Activated CD4-positive, alpha-beta memory T cell treated with anti-CD3 and anti-CD28 coated beads for 36 hours (primary cell): ENCODE results near the gene CLEC2D. TPM values are rescaled to one million over a fixed set of nuclear protein-coding genes. Genes with fewer than 3 reads are reported as not detected.
A peak's percentile ranks its signal among the peaks of the same experiment; 100 is the strongest.
"Not testable (repeated sequence)": the region's sequence is repeated elsewhere in the genome, so short reads cannot be mapped to it uniquely, and the experiment has no call there.

Experiments
- CTCF ChIA-PET: fragments of 350-600 bp; sonication (Branson Sonifier 250); formaldehyde crosslinking; loops from one replicate; lab custom pipeline; 2021; ENCODE audit warnings: antibody characterized with exemption, inconsistent platforms; lab: Charles Lee
- POLR2A ChIA-PET: fragments of 350-600 bp; sonication (Branson Sonifier 250); formaldehyde crosslinking; loops from one replicate; lab custom pipeline; 2021; ENCODE audit warnings: antibody characterized with exemption; lab: Charles Lee
- DNase-seq: peaks from one replicate; pipeline ENCODE4 v3.0.0-alpha.2; 2020
- H3K27ac Mint-ChIP-seq: one replicate; pipeline ENCODE4 v1.8.0; 2021; ENCODE audit warnings: mixed read lengths
- H3K27me3 Mint-ChIP-seq: one replicate; pipeline ENCODE4 v1.8.0; 2021; ENCODE audit warnings: mixed read lengths
- H3K36me3 Mint-ChIP-seq: one replicate; pipeline ENCODE4 v1.8.0; 2021; ENCODE audit warnings: mixed read lengths
- H3K4me1 Mint-ChIP-seq: one replicate; pipeline ENCODE4 v1.8.0; 2021; ENCODE audit warnings: low read depth, mixed read lengths
- H3K4me3 Mint-ChIP-seq: one replicate; pipeline ENCODE4 v1.8.0; 2021; ENCODE audit warnings: mild to moderate bottlenecking, mixed read lengths
- H3K9me3 Mint-ChIP-seq: one replicate; pipeline ENCODE4 v1.8.0; 2021; ENCODE audit warnings: mixed read lengths
- intact Hi-C: fragments of 100-400 bp; cut with micrococcal nuclease; formaldehyde crosslinking; loops from one replicate; pipeline ENCODE4 v1.15.1; 2023
- total RNA-seq, 2 experiments: library from RNA; stranded (reverse); gene quantifications; one replicate each; pipeline ENCODE4 v1.2.3, GENCODE V29; 2021

The CLEC2D gene
- total RNA-seq, 2 experiments from 2014 or later: 191 to 199 TPM

DNA sequence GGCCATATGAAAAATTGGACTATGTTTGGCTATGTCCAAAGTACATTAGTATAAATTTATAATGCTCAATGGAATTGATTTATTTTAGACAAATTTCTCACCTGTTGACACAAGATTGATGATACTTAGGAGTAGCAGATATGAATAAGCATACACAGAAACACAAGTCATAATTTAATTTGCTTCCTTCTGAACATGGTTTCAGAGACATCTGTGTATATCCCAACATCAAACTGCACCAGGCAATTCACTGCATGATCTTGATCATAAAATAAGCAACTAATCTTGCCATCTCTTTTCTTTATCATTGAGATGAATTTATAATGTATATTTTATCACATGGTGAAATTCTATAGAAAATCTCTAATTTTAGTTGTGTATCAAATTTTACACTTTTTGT lies 59.6 kb downstream of the CLEC2D start:
- H3K27ac Mint-ChIP-seq: no peak overlapping the region
- no peak for DNase-seq
- peaks cover 7% of the 10 kb centered on the region for H3K36me3 Mint-ChIP-seq
- intact Hi-C loops: no loop called here
- POLR2A ChIA-PET: interaction anchor here (0.6 to 3.1 kb wide), 5 partner anchors 12 to 81 kb away, joined by 3 to 13 read pairs (median 6); partner anchors contain the start of gene CLEC2D
- H3K4me3 Mint-ChIP-seq: no peak overlapping the region
- H3K9me3 Mint-ChIP-seq: no peaks in the 10 kb centered on the region
- peaks cover 35% of the 10 kb centered on the region for H3K4me1 Mint-ChIP-seq
- CTCF ChIA-PET: interaction anchor here (0.6 to 1.3 kb wide), 4 partner anchors 21 to 177 kb away, joined by 3 to 8 read pairs (median 4); no protein-coding TSS in a partner anchor
- no peaks in the 10 kb centered on the region for H3K27me3 Mint-ChIP-seq

GRCh38 chr12:9730011-9730410 lies 60.5 kb downstream of the CLEC2D start:
- CTCF ChIA-PET: interaction anchor here (1.0 to 4.8 kb wide), 7 partner anchors 12 to 398 kb away, joined by 3 to 45 read pairs (median 4); no protein-coding TSS in a partner anchor
- H3K27ac Mint-ChIP-seq: peak overlapping the region; percentile 45
- H3K4me3 Mint-ChIP-seq: peak overlapping the region; percentile 32
- POLR2A ChIA-PET: interaction anchor here (0.8 to 3.1 kb wide), 6 partner anchors 11 to 82 kb away, joined by 3 to 13 read pairs (median 6); partner anchors contain the start of gene CLEC2D
- H3K9me3 Mint-ChIP-seq: no peaks in the 10 kb centered on the region
- DNase-seq: no peak
- intact Hi-C loops: loop anchor here (10.0 kb wide), 1 partner anchor 365 kb away; no protein-coding TSS in a partner anchor
- H3K27me3 Mint-ChIP-seq: no peaks in the 10 kb centered on the region
- peaks cover 35% of the 10 kb centered on the region for H3K4me1 Mint-ChIP-seq
- H3K36me3 Mint-ChIP-seq: peaks cover 7% of the 10 kb centered on the region

DNA sequence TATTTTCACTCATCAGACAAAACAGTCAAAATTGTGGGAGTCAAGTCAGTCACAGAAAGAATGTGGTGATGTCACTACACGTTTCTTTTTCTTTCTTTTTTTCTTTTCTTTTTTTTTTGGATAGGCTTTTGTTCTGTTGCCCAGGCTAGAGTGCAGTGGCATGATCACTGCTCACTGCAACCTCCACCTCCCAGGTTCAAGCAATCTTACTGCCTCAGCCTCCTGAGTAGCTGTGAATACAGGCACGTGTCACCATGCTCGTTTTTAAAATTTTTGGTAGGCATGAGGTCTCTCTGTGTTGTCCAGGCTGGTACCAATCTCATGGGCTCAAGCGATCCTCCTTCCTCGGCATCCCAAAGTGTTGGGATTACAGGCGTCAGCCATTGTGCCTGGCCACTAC lies 61.1 kb downstream of the CLEC2D start:
- H3K4me1 Mint-ChIP-seq: peaks cover 35% of the 10 kb centered on the region
- POLR2A ChIA-PET: interaction anchor here (1.6 to 3.1 kb wide), 4 partner anchors 11 to 83 kb away, joined by 5 to 13 read pairs (median 8); partner anchors contain the start of gene CLEC2D
- H3K27ac Mint-ChIP-seq: peak overlapping the region; percentile 93

DNA sequence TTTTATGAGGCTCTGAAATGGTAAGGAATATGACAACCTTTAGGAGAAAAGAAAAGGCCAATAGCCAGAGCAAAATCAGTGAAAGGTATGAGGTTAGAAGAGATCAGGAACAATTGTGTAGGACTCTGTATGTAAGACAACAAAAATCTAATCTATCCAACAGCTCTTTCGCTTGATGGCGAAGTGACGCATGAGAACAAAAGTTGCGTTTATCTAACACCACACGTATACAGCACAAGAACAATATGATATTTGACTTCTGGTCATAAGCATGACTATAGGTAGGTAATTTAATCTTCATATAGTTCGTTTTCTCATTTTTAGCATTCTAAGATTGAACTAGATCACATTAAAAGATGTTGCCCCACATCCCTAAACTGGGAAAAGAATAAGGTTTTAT lies 61.9 kb downstream of the CLEC2D start:
- H3K4me1 Mint-ChIP-seq: peaks cover 37% of the 10 kb centered on the region
- peak overlapping the region; percentile 93 for H3K27ac Mint-ChIP-seq
- intact Hi-C loops: loop anchor here (10.0 kb wide), 1 partner anchor 367 kb away; no protein-coding TSS in a partner anchor

More for the DNA sequence above, 61.1 kb downstream of the CLEC2D start:
- DNase-seq: no peak
- CTCF ChIA-PET: interaction anchor here (1.0 to 4.8 kb wide), 5 partner anchors 12 to 399 kb away, joined by 3 to 45 read pairs (median 4); no protein-coding TSS in a partner anchor
- H3K4me3 Mint-ChIP-seq: peak overlapping the region; percentile 70
- H3K9me3 Mint-ChIP-seq: no peaks in the 10 kb centered on the region
- peaks cover 7% of the 10 kb centered on the region for H3K36me3 Mint-ChIP-seq
- intact Hi-C loops: loop anchor here (10.0 kb wide), 1 partner anchor 366 kb away; no protein-coding TSS in a partner anchor
- no peaks in the 10 kb centered on the region for H3K27me3 Mint-ChIP-seq

DNA sequence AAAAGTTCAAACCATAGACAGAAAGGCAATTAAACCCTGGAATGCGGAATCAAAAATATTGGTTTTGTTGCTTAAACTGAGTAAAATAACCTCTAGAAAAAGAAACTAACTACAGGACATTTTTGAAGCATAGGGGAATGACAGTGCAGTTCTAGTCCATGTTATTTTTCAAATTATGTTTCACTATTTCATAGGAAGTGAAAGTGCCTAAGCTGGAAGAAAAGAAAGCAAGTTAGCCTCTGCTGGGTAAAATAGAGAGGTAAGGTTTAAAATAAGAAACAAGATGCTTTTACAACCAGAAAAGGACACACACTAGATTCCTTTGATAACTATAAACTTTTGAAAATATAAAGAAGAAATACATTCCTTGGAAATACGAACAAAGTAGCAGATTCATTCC lies 62.3 kb downstream of the CLEC2D start:
- no peaks in the 10 kb centered on the region for H3K9me3 Mint-ChIP-seq
- no peak for DNase-seq
- H3K27me3 Mint-ChIP-seq: no peaks in the 10 kb centered on the region
- ChIA-PET CTCF (interaction anchor here (1.0 to 4.8 kb wide), 3 partner anchors 11 to 66 kb away, joined by 4 to 45 read pairs (median 5); no protein-coding TSS in a partner anchor), POLR2A (interaction anchor here (1.0 to 3.1 kb wide), 5 partner anchors 9 to 84 kb away, joined by 4 to 12 read pairs (median 5); partner anchors contain the start of gene CD69)
- peak overlapping the region; percentile 70 for H3K4me3 Mint-ChIP-seq
- intact Hi-C loops: loop anchor here (2.0 to 10.0 kb wide), 4 partner anchors 29 to 367 kb away; partner anchors contain the start of gene CD69
- peak overlapping the region; percentile 93 for H3K27ac Mint-ChIP-seq
- H3K4me1 Mint-ChIP-seq: peaks cover 40% of the 10 kb centered on the region
- H3K36me3 Mint-ChIP-seq: peaks cover 7% of the 10 kb centered on the region

More for the DNA sequence above, 61.9 kb downstream of the CLEC2D start:
- Mint-ChIP-seq H3K9me3 (no peaks in the 10 kb centered on the region), H3K36me3 (peaks cover 7% of the 10 kb centered on the region), H3K4me3 (peak overlapping the region; percentile 70), H3K27me3 (no peaks in the 10 kb centered on the region)
- ChIA-PET CTCF (interaction anchor here (1.0 to 4.8 kb wide), 5 partner anchors 11 to 67 kb away, joined by 3 to 45 read pairs (median 4); no protein-coding TSS in a partner anchor), POLR2A (interaction anchor here (1.0 to 3.1 kb wide), 6 partner anchors 10 to 84 kb away, joined by 4 to 13 read pairs (median 5); partner anchors contain the start of genes CD69 and CLEC2D)
- DNase-seq: no peak

- Mint-ChIP-seq H3K4me1 (peaks cover 50% of the 10 kb centered on the region), H3K27me3 (no peaks in the 10 kb centered on the region), H3K4me3 (peak within 1 kb of the TSS; percentile 83), H3K27ac (peak within 1 kb of the TSS; percentile 93), H3K9me3 (no peaks in the 10 kb centered on the region), H3K36me3 (peaks cover 7% of the 10 kb centered on the region)
- ChIA-PET CTCF (interaction anchor here (0.6 to 4.8 kb wide), 5 partner anchors 9 to 628 kb away, joined by 4 to 45 read pairs (median 5); no protein-coding TSS in a partner anchor), POLR2A (interaction anchor here (0.6 to 1.4 kb wide), 3 partner anchors 8 to 59 kb away, joined by 3 to 4 read pairs (median 3); no protein-coding TSS in a partner anchor)
- intact Hi-C loops: loop anchor here (1.0 to 10.0 kb wide), 6 partner anchors 8 to 368 kb away; partner anchors contain the start of gene CD69
- no peak for DNase-seq
Observed at GRCh38 chr12:9732921-9733461, 63.5 kb downstream of the CLEC2D start, which contains the start of gene CLECL1. CLECL1 (minus strand) TSS chr12:9733097.

- Mint-ChIP-seq H3K4me3 (no peak overlapping the region), H3K9me3 (peaks cover 2% of the 10 kb centered on the region), H3K36me3 (peaks cover 14% of the 10 kb centered on the region), H3K27me3 (no peaks in the 10 kb centered on the region), H3K4me1 (peaks cover 66% of the 10 kb centered on the region), H3K27ac (no peak overlapping the region)
- no peak for DNase-seq
- CTCF ChIA-PET: interaction anchor here (1.3 to 2.5 kb wide), 2 partner anchors 15 to 27 kb away, joined by 4 to 10 read pairs; no protein-coding TSS in a partner anchor
- intact Hi-C loops: loop anchor here (10.0 kb wide), 1 partner anchor 371 kb away; no protein-coding TSS in a partner anchor
- POLR2A ChIA-PET: no interaction called here
Observed at GRCh38 chr12:9735601-9736000, 66.1 kb downstream of the CLEC2D start.

DNA sequence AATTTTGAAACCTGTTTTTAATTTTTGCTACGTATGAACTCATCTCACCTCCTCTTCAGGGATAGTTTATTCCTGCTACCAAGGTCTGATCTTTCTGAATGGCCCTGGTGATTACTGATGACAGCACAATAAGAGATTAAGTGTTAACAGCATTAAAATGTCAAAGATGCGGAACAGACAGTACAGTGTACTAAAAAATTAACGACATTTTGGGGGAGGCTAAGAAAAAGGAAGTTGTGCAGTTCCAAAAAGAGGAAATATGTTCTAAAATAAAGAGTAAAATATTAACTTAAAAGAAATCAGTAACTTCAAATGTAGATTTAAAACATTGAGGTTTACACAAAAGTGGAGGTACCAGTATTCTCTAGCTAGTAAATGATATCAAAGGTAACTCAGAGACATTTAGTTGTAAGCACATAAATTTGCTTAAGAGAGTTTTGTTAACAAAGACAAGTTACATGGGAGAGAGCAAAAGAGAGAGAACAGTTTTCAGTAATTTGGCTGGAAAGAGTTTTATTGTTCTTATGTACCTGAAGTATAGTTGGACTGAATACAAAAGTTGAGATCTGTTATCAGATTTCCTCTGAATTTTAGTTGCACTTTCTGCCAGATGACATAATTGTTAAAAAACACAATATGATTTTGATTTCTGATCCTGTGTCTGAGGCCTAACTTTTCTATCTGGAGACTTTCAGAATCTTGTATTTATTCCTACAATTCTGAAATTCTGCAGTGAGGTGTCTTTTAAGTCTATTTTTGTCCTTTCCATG lies 67.6 kb downstream of the CLEC2D start:
- Mint-ChIP-seq H3K36me3 (peaks cover 14% of the 10 kb centered on the region), H3K27me3 (no peaks in the 10 kb centered on the region), H3K9me3 (peaks cover 2% of the 10 kb centered on the region), H3K4me3 (no peak overlapping the region), H3K27ac (peak overlapping the region; percentile 52), H3K4me1 (peaks cover 63% of the 10 kb centered on the region)
- ChIA-PET CTCF (interaction anchor here (1.3 kb wide), 1 partner anchor 13 kb away, joined by 8 read pairs; no protein-coding TSS in a partner anchor), POLR2A (no interaction called here)
- intact Hi-C loops: loop anchor here (10.0 kb wide), 1 partner anchor 372 kb away; no protein-coding TSS in a partner anchor
- no peak for DNase-seq

DNA sequence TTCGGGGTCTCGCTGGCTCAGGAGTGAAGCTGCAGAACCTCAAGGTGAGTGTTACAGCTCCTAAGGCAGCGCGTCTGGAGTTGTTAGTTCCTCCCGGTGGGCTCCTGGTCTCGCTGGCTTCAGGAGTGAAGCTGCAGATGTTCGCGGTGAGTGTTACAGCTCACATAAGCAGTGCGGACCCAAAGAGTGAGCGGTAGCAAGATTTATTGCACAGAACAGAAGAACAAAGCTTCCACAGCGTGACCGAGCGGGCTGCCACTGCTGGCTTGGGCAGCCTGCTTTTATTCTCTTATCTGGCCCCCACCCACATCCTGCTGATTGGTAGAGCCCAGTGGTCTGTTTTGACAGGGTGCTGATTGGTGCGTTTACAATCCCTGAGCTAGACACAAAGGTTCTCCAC lies 69.4 kb downstream of the CLEC2D start:
- H3K9me3 Mint-ChIP-seq, DNase-seq, H3K27me3 Mint-ChIP-seq, CTCF ChIA-PET, H3K36me3 Mint-ChIP-seq: not testable (repeated sequence)
- POLR2A ChIA-PET: interaction anchor here (0.6 kb wide), 1 partner anchor 83 kb away, joined by 4 read pairs; no protein-coding TSS in a partner anchor
- peak overlapping the region; percentile 66 for H3K27ac Mint-ChIP-seq
- intact Hi-C loops: loop anchor here (10.0 kb wide), 1 partner anchor 374 kb away; no protein-coding TSS in a partner anchor
- peak overlapping the region; percentile 54 for H3K4me3 Mint-ChIP-seq
- H3K4me1 Mint-ChIP-seq: peaks cover 66% of the 10 kb centered on the region

DNA sequence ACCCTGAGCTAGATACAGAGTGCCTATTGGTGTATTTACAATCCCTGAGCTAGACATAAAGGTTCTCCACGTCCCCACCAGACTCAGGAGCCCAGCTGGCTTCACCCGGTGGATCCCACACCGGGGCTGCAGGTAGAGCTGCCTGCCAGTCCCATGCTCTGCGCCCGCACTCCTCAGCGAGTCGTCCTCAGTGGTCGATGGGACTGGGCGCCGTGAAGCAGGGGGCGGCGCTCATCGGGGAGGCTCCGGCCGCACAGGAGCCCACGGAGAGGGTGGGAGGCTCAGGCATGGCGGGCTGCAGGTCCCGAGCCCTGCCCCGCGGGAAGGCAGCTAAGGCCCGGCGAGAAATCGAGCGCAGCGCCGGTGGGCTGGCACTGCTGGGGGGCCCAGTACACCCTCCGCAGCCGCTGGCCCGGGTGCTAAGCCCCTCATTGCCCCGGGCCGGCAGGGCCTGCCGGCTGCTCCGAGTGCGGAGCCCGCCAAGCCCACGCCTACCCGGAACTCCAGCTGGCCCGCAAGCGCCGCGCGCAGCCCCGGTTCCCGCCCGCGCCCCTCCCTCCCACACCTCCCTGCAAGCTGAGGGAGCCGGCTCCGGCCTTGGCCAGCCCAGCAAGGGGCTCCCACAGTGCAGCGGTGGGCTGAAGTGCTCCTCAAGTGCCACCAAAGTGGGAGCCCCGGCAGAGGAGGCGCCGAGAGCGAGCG lies 70.0 kb downstream of the CLEC2D start:
- Mint-ChIP-seq H3K4me3 (peak overlapping the region; percentile 54), H3K4me1 (peaks cover 66% of the 10 kb centered on the region), H3K27ac (peak overlapping the region; percentile 66)
- H3K27me3 Mint-ChIP-seq, H3K36me3 Mint-ChIP-seq, H3K9me3 Mint-ChIP-seq: not testable (repeated sequence)
- intact Hi-C loops: loop anchor here (2.0 to 10.0 kb wide), 5 partner anchors 33 to 805 kb away; partner anchors contain the start of gene GABARAPL1
- ChIA-PET CTCF (interaction anchor here (4.0 kb wide), 1 partner anchor 12 kb away, joined by 41 read pairs; no protein-coding TSS in a partner anchor), POLR2A (interaction anchor here (1.1 to 4.1 kb wide), 2 partner anchors 21 to 69 kb away, joined by 3 to 46 read pairs; partner anchors contain the start of gene CD69)
- peak; percentile 37 for DNase-seq
